ENCODE results near the gene CSNK1E. TPM values are rescaled to one million over a fixed set of nuclear protein-coding genes. Genes with fewer than 3 reads are reported as not detected.

Gene CSNK1E
- total and polyA plus RNA-seq, 9 of the 15 experiments (the other 6 are each of a cell fraction or from before 2014, with no cell fraction given): 2.7 to 70.0 (median 41.3) TPM

GRCh38 chr22:38285018-38285417 is 32.2 kb downstream of the CSNK1E start (continued):
- TF ChIP-seq REST (IDR thresholded peaks at IDR 0.05; ENCODE audit: borderline replicate concordance) (peak; percentile 27), REST (CRISPR knock-in tag; IDR thresholded peaks at IDR 0.05; ENCODE audit: low read depth) (no peak), RBM25 (IDR thresholded peaks at IDR 0.05; ENCODE audit: low read depth, low read length, severe bottlenecking) (no peak), SLC30A9 (CRISPR knock-in tag; IDR thresholded peaks at IDR 0.05) (no peak), ZFP1 (CRISPR knock-in tag; IDR thresholded peaks at IDR 0.05) (no peak), MECOM (CRISPR knock-in tag; IDR thresholded peaks at IDR 0.05) (no peak), BCOR (IDR thresholded peaks at IDR 0.05) (no peak), MGA (IDR thresholded peaks at IDR 0.05) (0 out of 2 replicates have a peak, but pooled peaks have one; percentile 20), TOE1 (IDR thresholded peaks at IDR 0.05; ENCODE audit: borderline replicate concordance) (0 out of 2 replicates have a peak, but pooled peaks have one; percentile 40), TOE1 (CRISPR knock-in tag; IDR thresholded peaks at IDR 0.05; ENCODE audit: borderline replicate concordance, low read depth) (no peak)
